Stimulated activated CD8-positive, alpha-beta memory T cell treated with anti-CD3 and anti-CD28 coated beads, Interleukin-7, amount 100 ng/mL, for 48 hours (primary cell): ENCODE data around the gene PCYT1B.
A peak's percentile ranks its signal among the peaks of the same experiment; 100 is the strongest.
"Not testable (repeated sequence)": the region's sequence is repeated elsewhere in the genome, so short reads cannot be mapped to it uniquely, and the experiment has no call there.

Experiments used
- DNase-seq, 2 donors: peaks; one replicate each; pipeline ENCODE4 v3.0.0-alpha.2; 2020; ENCODE audit warnings: low read depth in 1 of 2; ENCODE audit errors: extremely low read depth in 1 of 2

PCYT1B gene

DNA sequence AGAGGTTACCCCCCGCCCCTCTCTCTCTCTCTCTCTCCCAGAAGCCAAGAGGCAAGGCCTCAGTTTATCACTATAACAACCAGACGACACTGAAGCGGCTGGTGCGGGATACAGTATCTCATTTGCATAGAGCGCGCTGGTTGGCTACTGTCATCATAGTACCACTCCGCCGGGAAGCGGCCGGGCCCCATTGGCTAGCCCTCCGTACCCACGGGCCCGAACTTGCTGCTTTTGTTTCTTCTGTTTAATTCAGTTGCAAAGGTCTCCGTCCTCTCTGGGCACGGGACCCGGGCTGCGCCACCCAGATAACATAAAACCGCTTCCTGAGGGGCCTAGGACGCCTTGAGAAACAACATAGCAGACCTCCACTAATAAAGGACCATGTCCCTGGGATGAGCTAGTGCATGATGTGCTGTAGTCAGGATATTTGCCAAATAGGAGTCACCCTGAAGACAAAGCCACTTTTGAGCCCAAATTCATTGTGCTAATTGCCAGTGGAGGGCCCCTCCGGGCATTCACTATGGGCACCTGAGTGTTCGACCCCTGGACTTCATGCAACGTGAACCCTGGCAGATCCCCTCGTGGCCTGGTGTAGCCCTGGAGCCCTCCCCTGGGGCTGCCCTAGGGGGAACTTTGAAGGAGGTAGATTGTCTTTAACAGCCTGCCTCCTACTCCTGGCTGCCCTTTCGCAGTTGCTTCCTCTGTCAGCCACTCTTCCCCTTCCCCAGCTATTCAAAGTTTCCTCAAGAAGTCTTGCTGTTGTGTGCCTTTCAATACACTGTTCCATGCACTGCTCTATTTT lies at the start of gene PCYT1B:
Gene PCYT1B (minus strand): TSS at position 91 of the 802 bp plus-strand sequence. CDS start 242 bp downstream, outside the sequence.
- peak; percentile 18 to 35 for DNase-seq

DNA sequence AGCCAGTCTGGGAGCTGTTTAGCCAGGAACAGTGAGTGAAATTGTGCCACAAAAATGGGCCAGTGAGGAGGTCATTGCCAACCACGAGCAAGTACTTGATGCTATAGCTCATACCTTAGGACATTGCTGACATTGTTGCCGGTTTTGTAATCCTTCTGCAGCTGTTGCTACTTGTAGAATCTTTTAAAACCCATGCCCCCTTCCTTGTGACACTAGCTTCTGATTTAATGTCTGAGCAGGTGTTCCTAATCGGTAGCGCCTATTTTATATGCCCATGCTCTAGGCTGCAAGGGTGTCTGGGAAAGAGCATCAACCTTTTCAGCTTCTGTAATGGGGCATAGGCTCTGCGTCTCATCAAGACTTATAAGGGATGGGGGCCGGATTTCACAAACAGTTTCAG lies 49.1 kb upstream of the PCYT1B start:
- no peak for DNase-seq

- no peak for DNase-seq
Measured at GRCh38 chrX:24694825-24695224, 47.7 kb upstream of the PCYT1B start.

DNA sequence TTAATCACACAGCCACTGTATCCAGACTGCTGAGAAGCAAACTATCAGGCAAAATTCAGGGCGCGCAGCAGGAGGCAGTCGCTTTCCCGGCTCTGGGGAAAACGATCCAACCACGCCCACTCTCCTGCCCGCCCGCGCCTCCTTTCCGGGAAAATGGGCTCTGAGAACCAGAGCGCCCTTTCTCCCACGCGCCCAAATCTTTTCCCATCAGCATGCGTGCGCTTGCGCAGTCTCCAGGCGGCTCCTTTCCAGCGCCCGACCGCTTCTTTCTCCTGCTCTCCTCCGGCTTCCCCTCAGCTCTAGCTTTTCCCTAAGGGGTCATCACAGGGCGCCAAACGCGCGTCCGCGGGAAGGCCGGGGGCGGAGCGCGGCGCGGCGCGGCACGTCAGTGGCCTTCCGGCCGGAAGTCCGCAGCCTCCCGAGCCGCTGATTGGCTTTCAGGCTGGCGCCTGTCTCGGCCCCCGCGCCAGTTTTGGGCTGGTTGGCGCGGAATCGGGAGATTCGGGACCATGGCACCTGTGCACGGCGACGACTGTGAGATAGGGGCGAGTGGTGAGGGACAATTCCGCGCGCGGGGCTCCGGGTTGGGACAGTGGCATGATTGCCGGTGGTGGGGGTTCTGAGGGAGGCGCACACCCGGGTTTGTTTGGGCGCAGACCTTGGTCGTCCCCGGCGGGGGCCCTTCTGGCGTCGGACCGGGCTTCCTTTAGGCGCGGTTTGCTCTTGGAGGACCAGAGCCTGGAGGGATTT lies 46.5 kb upstream of the PCYT1B start, which contains the start of gene POLA1:
Gene POLA1 (plus strand): TSS at position 466 of the 750 bp plus-strand sequence. CDS start 44 bp downstream, at position 510.
- DNase-seq = peak; percentile 69 to 70

GRCh38 chrX:24692305-24692704 lies 45.2 kb upstream of the PCYT1B start:
- DNase-seq = no peak

DNA sequence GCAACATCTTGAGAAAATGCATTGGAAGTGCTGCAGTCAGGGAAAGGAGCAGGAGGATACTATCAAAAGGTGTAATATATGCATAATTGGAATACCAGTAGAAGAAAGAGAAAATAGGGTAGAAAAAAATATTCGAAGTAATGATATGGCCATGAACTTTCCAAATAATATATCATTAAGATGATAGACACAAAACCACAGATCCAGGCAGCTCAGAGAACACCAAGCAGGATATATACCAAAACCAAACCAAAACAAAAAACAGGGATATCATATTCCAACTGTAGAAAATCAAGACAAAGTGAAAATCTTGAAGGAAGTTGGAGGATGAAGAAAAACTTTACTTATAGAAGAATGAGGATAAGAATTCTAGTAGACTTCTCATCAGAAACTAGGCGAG lies 36.9 kb upstream of the PCYT1B start:
- DNase-seq = no peak

- peak in 1 of 2 donors; percentile 34 for DNase-seq
Measured at GRCh38 chrX:24682739-24683432, 35.7 kb upstream of the PCYT1B start.

DNA sequence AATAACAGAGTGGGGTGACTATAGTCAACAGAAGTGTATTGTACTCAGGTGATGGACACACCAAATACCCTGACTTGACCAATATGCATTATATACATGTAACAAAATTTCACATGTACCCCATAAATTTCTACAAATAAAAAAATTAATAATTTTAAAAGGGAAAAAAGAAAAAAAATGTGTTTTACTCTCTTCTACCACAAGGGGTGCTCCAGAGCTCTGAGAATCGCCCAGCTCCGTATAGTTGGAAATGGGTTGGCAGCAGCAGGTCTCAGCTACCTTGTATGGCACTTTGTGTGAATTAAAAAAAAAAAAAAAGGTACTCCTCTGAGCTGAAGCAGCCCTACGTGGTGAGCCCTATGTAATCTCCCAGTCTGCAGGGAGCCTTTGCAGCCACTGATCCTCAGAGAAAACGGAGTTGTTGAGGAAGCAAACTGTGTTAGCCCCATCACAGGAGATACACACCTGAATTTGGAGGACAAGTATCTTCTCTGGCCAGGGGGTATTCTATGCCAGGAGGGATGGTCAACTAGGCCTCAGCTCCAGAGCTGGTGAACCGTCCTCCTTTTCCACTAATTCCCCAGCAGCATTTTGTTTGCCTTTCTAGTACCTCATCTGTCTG lies 29.4 kb upstream of the PCYT1B start:
- DNase-seq = no peak

- no peak for DNase-seq
Measured at GRCh38 chrX:24673424-24673823, 26.3 kb upstream of the PCYT1B start.

- no peak for DNase-seq
Measured at GRCh38 chrX:24672701-24673190, 25.6 kb upstream of the PCYT1B start.

DNA sequence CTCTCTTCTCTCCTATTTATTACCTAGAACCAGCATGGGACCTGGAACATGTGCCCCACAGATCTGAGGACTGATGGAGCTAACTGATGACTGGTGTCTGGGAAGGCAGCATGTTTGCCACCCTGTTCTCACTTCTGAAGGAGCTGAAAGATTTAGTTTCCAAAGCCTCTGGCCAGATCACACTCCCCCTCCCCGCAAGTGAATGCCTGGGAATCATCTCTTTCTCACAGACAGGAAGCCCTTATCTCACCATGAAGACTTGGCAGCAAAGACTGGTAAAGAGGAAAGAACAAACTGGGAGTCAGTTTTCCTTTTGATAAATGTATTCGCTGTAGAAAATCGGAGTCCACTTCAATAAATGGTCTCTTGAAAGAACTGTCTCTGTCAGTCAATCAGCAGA lies 21.0 kb upstream of the PCYT1B start:
- DNase-seq = no peak

GRCh38 chrX:24662352-24662751 lies 15.2 kb upstream of the PCYT1B start:
- no peak for DNase-seq

DNA sequence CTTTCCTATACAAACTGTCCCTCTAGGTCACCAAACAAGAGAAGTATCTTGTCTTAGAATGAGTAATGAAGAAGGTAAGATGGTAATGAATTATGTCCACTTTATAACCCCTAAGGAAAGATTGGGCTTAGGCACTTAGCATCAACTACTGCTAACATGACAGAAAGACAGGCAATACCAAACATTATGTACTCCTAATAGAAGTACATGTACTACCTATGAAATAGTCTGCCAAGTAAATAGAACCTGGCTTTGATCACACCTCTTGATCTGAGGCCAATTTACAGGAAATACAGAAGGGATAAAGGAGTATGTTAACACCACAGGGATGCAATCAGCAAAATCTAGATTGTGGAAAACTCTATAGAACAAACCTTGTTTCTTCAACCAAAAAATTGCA lies 14.1 kb upstream of the PCYT1B start:
- no peak for DNase-seq

DNA sequence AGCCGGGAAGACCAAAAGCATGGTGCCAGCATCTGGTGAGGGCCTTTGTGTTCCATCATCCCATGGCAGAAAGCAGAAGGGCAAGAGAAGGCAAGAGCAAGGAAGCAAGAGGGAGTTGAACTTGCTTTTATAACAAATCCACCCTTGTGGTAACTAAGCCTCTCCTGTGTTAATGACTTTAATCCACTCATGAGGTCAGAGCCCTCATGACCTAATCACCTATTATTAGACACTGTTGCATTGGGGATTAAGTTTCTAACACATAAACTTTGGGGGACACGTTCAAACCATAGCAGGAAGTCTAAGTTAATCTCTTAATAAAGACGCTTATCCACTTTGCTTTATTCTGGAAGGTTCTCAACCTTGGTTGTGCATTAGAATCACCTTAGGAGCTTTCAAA lies 12.5 kb upstream of the PCYT1B start:
- DNase-seq = no peak

DNA sequence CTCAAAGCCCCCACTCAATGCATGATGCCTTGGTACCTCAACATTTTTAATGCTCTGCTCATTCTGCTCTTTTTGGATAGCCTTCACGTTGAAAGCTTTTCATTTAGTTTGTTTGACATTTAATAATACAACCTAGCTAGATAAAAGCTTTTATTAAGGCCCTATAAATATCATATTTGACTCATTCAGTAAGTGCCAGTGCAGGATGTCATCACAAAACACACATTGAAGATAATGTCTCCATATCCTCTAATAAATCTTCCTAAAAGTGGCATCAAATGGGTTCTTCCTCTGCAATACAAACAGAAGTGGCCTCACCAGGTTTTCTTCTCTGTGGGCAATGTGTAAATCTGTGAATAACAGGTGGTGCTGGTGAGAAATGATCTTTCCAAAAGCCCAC lies 12.0 kb upstream of the PCYT1B start:
- DNase-seq = no peak

GRCh38 chrX:24658421-24658820 lies 11.3 kb upstream of the PCYT1B start:
- no peak for DNase-seq

DNA sequence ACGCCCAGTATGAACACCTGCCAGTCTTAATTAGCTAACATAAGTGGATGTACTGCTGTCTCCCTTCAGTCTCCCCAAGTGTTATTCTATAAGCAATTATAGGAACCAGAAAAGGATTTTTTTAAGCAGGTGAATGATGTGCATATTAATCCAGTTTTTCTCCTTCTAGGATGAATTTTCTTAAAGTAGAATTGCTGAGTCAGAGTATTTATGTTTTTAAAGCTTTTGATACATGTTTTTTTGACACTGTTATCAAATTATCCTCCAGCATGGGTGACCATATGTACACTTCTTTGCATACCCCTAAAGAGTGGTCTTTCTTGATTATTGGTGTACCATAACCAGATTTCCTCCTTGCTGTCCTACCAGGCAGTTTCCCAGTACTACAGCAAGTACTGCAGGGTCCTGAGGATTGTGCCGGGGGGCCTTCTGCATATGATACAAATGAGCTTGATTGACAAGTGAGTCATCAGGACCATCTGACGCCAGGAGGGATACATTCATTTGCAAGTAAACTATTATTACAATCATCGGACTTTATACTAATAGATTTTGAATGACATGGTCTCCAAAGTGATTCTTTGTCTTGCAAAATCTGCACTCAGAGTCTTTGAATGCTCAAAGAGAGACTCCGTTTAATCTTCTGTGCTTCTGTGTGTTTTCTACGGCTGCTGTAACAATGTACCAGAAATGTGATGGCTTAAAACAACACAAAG lies 10.7 kb upstream of the PCYT1B start:
- no peak for DNase-seq

DNA sequence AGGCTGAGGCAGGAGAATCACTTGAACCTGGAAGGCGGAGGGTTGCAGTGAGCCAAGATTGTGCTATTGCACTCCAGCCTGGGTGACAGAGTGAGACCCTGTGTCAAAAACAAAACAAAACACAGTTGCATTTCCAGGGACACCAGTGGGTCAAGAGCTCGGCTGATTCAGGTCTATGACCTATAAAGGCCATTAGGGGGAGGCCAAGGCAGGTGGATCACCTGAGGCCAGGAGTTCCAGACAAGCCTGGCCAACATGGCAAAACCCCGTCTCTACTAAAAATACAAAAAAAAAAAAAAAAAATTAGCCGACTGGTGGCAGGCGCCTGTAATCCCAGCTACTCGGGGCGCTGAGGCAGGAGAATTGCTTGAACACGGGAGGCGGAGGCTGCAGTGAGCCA lies 8.5 kb upstream of the PCYT1B start:
- not testable (repeated sequence) for DNase-seq

GRCh38 chrX:24651783-24652182 lies 4.6 kb upstream of the PCYT1B start:
- DNase-seq = no peak

GRCh38 chrX:24648495-24648894 lies 1.3 kb upstream of the PCYT1B start:
- no peak for DNase-seq
